GM12892 (cell line): Measurements from ENCODE around the gene DHRS2.
"Not testable (repeated sequence)": the region's sequence is repeated elsewhere in the genome, so short reads cannot be mapped to it uniquely, and the experiment has no call there.

Experiments
- DNase-seq: peaks from one replicate; pipeline ENCODE4 v3.0.0; 2011; ENCODE audit not compliant: insufficient read length
- FAIRE-seq: peaks from 2 replicates; lab custom pipeline; 2011; peaks lifted over from hg19 to GRCh38; lab: Jason Lieb, UNC
- POLR2A ChIP-seq: IDR thresholded peaks from 2 replicates; pipeline ENCODE4 v1.6.1; 2011; ENCODE audit warnings: low read depth, low read length, control low read depth
- POLR2AphosphoS5 ChIP-seq: IDR thresholded peaks from 2 replicates; pipeline ENCODE4 v1.6.1; 2011; ENCODE audit warnings: low read depth, low read length, control low read depth
- TAF1 ChIP-seq: IDR thresholded peaks from 2 replicates; pipeline ENCODE4 v1.6.1; 2011; ENCODE audit warnings: low read depth, mild to moderate bottlenecking, control low read depth, low read length, borderline replicate concordance

The DHRS2 gene

DNA sequence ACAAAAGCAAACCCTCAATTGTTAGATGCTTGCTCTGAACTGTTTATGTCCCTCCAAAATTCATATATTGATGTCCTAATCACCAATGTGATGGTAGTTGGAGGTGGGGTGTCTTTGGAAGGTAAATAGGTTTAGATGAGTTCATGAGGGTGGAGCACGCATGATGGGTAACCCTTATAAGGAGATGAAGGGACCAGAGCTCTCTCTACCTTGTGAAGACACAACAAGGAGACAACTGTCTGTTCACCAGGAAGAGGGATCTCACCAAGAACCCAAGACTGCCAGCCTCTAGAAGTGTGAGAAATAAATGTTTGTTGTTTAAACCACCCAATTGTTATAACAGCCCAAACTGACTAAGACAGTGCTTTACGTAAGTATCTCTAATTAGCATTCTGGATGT lies 27.0 kb downstream of the DHRS2 start:
- no peak for TF ChIP-seq POLR2A
- TF ChIP-seq POLR2AphosphoS5, result no peak
- no peak for TF ChIP-seq TAF1
- DNase-seq (no peak), FAIRE-seq (no peak)

- no peak for TF ChIP-seq POLR2A
- no peak for TF ChIP-seq POLR2AphosphoS5
- TF ChIP-seq TAF1, result no peak
- FAIRE-seq (no peak), DNase-seq (no peak)
Observed at GRCh38 chr14:23663711-23664110, 27.5 kb downstream of the DHRS2 start.

DNA sequence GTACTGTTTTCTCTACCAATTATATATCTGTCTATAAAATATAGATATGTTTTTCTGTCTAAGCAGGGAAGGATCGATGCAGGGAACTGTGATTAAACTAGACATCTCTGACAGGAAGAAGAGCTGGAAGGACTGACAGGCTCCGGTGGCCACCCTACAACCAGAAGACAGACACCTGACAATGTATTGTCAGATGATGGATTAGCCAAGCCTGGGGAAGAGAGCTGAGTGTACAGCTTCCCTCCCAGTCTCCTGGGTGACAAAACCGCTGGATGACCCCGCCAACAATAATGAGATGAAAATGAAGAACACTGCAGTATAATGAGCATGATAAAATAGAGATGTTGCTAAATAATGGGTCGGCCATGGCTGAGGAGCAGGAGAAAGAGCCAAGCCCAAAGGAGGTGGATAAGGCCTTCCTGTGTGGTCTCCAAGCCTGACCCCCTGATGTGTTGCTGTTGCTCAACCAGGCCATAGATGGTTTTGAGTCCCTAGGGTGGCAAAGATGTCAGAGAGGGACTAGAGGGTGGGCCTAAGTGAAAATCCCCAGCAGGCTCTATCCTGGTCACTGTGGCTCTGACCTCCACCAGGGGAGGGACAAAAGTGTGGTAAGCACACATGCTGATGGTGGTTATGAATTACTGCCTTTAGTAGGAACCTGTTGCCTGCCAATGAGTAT lies 28.2 kb downstream of the DHRS2 start:
- no peak for FAIRE-seq
- DNase-seq, result no peak
- TF ChIP-seq POLR2AphosphoS5 (no peak), POLR2A (no peak), TAF1 (no peak)

DNA sequence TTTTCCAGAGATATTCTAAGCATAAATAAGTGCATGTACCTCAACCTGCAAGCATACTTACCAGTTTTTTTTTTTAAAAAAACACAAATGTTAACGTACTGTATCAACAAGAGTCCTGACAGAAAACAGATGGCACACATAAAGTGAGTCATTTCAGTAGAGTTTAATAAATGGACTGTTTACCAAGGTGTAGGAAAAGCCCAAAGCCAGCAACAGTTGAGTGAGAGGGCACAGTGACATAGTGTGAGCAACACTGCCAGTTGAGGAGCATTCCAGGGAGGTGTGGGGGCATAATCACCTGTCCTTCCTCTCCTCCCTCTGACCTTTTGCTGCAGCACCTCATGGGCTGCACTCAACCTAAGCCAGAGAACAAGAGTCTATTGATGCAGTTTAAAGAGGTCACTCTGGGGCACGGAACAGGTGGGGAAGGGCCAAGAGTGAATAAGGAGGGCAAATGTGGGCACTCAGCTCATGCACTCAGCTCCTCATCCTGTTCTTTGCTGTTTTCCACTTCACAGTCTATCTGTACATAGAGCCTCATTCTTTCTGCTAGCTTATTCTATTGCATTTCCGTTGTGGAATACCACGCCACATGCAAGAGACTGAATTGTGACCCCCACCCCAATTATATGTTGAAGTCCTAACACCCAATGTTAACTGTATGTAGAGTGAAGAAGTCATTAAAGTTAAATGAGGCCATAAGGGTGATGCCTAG lies 29.3 kb downstream of the DHRS2 start:
- no peak for TF ChIP-seq POLR2AphosphoS5
- TF ChIP-seq TAF1, result no peak
- no peak for TF ChIP-seq POLR2A
- DNase-seq (no peak), FAIRE-seq (no peak)

GRCh38 chr14:23667134-23667533 lies 31.0 kb downstream of the DHRS2 start:
- no peak for FAIRE-seq

GRCh38 chr14:23669441-23669840 lies 33.3 kb downstream of the DHRS2 start:
- DNase-seq (no peak), FAIRE-seq (no peak)
- TF ChIP-seq POLR2AphosphoS5 (no peak), POLR2A (no peak), TAF1 (no peak)

More at GRCh38 chr14:23667134-23667533, 31.0 kb downstream of the DHRS2 start:
- TF ChIP-seq TAF1 (no peak), POLR2AphosphoS5 (no peak), POLR2A (no peak)
- no peak for DNase-seq

DNA sequence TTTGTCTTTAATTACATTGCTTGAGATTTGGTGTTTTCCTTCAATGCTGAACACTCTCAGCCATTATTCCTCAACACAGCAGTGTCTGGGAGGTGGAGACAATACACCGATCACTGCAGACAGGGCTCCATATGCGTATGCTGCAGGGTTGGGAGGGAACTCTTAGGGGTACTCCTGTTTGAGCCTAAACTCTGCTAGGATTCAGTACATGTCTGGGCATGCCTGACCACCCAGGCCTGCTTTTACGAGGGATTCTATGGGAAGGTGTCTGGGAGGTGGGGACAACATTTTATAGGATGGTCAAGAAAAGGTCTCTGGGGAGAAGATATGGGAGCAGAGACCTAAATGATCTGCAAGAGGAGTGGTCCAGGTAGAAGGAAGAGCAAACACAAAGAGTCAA lies 34.3 kb downstream of the DHRS2 start:
- DNase-seq (no peak), FAIRE-seq (no peak)
- TF ChIP-seq POLR2A (no peak), POLR2AphosphoS5 (no peak), TAF1 (no peak)

GRCh38 chr14:23672200-23672599 lies 36.0 kb downstream of the DHRS2 start:
- no peak for DNase-seq
- no peak for TF ChIP-seq POLR2AphosphoS5
- no peak for FAIRE-seq

- no peak for DNase-seq
- TF ChIP-seq POLR2AphosphoS5 (no peak), POLR2A (no peak), TAF1 (no peak)
- no peak for FAIRE-seq
Observed at GRCh38 chr14:23675337-23675736, 39.2 kb downstream of the DHRS2 start.

GRCh38 chr14:23675906-23676305 lies 39.7 kb downstream of the DHRS2 start:
- DNase-seq (no peak), FAIRE-seq (no peak)
- no peak for TF ChIP-seq POLR2AphosphoS5
- TF ChIP-seq POLR2A, result no peak
- no peak for TF ChIP-seq TAF1

DNA sequence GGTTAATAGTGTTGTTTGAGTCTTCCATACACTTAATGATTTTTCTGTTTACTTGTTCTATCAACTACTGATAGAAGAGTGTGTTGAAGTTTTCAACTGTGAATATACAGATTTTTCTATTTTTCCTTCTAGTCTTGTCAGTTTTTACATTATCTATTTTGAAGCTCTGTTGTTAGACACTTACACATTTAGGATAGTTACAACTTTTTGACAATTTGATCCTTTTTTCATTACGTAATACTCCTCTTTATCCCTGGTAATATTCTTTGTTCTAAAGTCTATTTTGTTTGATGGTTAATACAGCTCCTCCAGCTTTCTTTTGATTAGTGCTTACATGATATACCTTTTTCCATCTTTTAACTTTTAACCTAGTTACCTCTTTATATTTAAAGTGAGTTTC lies 45.2 kb downstream of the DHRS2 start:
- no peak for TF ChIP-seq POLR2AphosphoS5
- no peak for DNase-seq
- no peak for FAIRE-seq

- not testable (repeated sequence) for FAIRE-seq, DNase-seq
Observed at GRCh38 chr14:23689709-23690514, 53.7 kb downstream of the DHRS2 start.
